IPS-15b (cell line): Measurements from ENCODE around the gene IFNL2.

Experiments used
- H3K27me3 ChIP-seq: one replicate; pipeline ENCODE4 v1.6.1; 2013; ENCODE audit warnings: low read length; ENCODE audit not compliant: control insufficient read depth, insufficient read depth
- H3K36me3 ChIP-seq: one replicate; pipeline ENCODE4 v1.6.1; 2013; ENCODE audit warnings: low read length; ENCODE audit not compliant: control insufficient read depth, insufficient read depth
- H3K4me1 ChIP-seq: one replicate; pipeline ENCODE4 v1.6.1; 2013; ENCODE audit warnings: mild to moderate bottlenecking, low read length; ENCODE audit not compliant: control insufficient read depth, insufficient read depth
- H3K4me3 ChIP-seq: one replicate; pipeline ENCODE4 v1.5.1; 2013; ENCODE audit warnings: low read depth, low read length
- H3K9ac ChIP-seq: one replicate; pipeline ENCODE4 v1.6.1; 2013; ENCODE audit warnings: low read depth, mild to moderate bottlenecking, low read length
- H3K9me3 ChIP-seq: one replicate; pipeline ENCODE4 v1.6.1; 2013; ENCODE audit warnings: mild to moderate bottlenecking, low read length; ENCODE audit not compliant: control insufficient read depth, insufficient read depth

The IFNL2 gene

GRCh38 chr19:39310558-39311311 lies 42.5 kb downstream of the IFNL2 start:
- H3K36me3 ChIP-seq, result peaks cover 14% of the 10 kb centered on the region
- no peak overlapping the region for H3K9ac ChIP-seq
- peaks cover 6% of the 10 kb centered on the region for H3K27me3 ChIP-seq
- H3K4me1 ChIP-seq, result peaks cover 3% of the 10 kb centered on the region
- no peaks in the 10 kb centered on the region for H3K9me3 ChIP-seq
- peak overlapping the region; percentile 22 for H3K4me3 ChIP-seq

DNA sequence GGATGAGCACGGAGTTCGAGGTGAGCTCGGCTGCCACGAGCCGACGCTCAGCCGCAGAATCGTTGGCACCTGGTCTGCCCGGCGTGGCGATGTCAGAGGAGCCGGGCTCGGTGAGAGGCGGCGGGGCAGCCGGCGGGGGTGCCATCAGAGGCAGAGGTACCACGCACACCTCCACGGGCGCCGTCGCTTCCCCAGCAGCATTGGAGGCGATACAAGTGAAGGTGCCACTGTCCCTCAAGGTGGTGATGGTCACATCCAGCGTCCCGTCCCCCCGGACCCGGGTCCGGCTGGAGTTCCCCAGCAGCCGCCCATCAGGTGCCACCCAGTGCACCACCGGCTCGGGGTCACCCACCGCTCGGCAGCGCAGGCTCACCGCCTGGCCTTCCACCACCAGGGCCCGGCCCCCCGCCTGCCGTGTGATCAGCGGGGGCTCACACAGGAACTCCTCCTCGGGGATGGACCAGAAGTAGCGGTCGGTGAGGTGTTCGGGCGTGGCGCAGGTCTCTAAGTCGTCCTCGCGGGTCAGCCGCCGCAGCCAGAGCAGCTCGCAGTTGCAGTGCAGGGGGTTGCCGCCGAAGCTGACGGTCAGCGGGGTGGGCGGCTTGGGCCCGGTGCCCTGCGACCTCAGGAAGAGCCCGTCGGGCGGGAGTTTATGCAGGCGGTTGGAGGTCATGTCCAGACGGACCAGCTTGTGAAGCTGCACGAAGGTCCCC lies 46.0 kb downstream of the IFNL2 start:
- peaks cover 3% of the 10 kb centered on the region for H3K27me3 ChIP-seq
- H3K9me3 ChIP-seq, result no peaks in the 10 kb centered on the region
- no peak overlapping the region for H3K9ac ChIP-seq
- H3K4me3 ChIP-seq, result no peak overlapping the region
- peaks cover 14% of the 10 kb centered on the region for H3K36me3 ChIP-seq
- no peaks in the 10 kb centered on the region for H3K4me1 ChIP-seq

DNA sequence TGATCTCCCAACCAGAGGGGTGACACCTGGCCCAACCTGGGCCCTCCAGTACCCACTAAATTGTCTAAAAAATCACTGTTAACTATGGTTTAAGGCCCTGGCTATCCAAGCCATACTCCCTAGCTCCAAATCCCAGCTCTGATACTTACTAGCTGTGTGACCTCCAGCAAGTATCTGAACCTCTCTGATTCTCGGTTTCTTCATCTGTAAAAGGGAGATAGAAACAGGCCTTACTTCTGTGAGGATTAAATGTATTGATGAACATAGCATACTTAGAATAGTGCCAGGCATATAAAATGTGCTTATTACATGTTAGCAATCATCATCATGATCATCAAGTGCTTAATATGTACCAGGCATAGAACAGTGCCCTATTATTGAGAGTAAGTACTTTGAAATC lies 47.7 kb downstream of the IFNL2 start:
- H3K27me3 ChIP-seq, result peaks cover 7% of the 10 kb centered on the region
- H3K9me3 ChIP-seq, result no peaks in the 10 kb centered on the region
- H3K36me3 ChIP-seq, result peaks cover 14% of the 10 kb centered on the region
- H3K4me1 ChIP-seq, result no peaks in the 10 kb centered on the region
- no peak overlapping the region for H3K4me3 ChIP-seq
- no peak overlapping the region for H3K9ac ChIP-seq

DNA sequence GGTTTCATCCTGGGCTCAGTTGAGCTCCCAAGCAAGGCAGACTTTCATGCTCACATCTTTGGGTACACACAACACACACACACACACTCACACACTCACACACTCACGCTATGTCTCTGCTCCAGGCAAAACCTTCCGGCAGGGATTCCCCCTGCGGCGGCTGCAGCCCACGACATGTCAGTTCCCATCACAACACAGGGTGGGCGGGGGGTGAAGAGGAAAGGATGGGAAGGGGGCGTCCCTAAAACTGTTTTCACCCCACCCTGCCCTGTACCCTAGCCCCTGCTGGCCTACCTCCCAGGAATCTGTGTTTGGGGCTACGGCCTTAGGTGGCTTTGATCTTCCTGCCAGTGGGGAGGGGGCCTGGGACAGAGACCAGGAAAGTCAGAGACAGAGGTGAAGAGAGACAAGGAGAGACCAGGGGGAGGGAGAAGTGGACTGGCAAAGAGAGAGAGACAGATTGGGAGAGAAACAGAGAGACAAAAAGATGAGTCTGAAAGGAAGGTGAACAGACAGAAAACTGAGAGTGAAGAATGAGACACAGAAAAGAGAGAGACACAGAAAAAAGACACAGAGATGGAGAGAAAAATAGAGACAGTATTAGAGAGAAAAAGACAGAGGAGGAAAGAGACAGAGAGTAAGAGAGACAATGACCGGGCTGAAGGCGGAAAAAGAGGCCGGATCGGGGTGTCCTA lies 48.6 kb downstream of the IFNL2 start:
- no peaks in the 10 kb centered on the region for H3K4me1 ChIP-seq
- H3K36me3 ChIP-seq, result peaks cover 14% of the 10 kb centered on the region
- H3K9ac ChIP-seq, result no peak overlapping the region
- no peak overlapping the region for H3K4me3 ChIP-seq
- peaks cover 7% of the 10 kb centered on the region for H3K27me3 ChIP-seq
- H3K9me3 ChIP-seq, result no peaks in the 10 kb centered on the region

DNA sequence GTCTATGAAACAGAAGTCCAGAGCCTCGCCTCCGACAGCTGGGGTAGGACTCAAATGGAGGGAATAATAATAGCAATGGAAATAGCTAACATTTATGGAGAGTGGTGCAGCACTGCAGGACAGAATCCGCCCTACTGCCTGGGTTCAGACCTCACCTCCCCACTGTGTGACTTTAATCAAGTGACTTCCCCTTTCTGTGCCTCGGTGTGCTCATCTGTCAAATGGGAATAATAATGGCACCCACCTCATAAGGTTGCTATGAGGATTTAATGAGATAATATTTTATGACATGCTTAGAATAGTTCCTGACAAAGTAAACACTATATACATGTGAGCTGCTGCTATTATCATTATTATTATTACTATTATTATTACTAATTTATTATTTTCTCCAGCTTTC lies 49.3 kb downstream of the IFNL2 start:
- Histone ChIP-seq H3K9me3 (no peaks in the 10 kb centered on the region), H3K27me3 (peaks cover 7% of the 10 kb centered on the region), H3K36me3 (peaks cover 14% of the 10 kb centered on the region), H3K4me1 (no peaks in the 10 kb centered on the region), H3K9ac (no peak overlapping the region), H3K4me3 (no peak overlapping the region)

- Histone ChIP-seq H3K27me3 (peaks cover 7% of the 10 kb centered on the region), H3K4me1 (no peaks in the 10 kb centered on the region), H3K9ac (no peak overlapping the region), H3K36me3 (peaks cover 14% of the 10 kb centered on the region), H3K9me3 (no peaks in the 10 kb centered on the region), H3K4me3 (no peak overlapping the region)
These were observed 49.9 kb downstream of the IFNL2 start for GRCh38 chr19:39318071-39318470.

GRCh38 chr19:39318690-39319089 lies 50.5 kb downstream of the IFNL2 start:
- Histone ChIP-seq H3K4me3 (no peak overlapping the region), H3K9me3 (no peaks in the 10 kb centered on the region), H3K36me3 (peaks cover 13% of the 10 kb centered on the region)

DNA sequence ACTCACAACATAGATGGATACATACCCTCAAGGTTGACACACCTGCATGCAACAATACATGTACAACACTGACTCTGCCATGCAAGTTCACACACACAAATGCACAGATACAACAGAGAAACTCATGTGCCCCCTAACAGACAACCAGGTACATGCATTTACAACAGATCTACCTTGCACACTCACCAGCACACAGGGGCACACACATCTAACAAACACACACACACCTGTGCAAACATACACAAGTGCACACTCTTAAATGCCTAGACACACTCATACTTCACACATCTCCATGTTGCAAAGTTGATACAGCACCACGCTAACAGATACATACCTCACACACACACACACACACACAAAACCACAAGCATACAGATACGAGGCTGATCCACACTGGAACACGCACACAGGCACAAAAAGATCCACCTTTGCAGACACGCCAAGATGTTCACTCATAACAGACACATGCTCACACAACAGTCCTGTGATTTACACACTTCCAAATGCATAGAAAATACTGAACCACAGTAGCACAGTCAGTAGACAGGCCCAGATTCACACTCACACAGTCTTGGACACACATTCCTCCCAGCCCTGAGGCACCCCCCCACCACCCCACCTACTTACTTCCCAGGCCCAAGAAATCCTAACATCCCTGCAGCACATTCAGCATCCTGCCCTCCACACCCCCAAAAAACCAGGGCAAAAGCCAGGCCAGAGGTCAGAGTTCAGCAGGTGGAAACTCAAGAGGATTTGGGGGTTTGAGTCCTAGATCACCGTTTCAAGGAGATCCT lies 51.1 kb downstream of the IFNL2 start:
- H3K4me3 ChIP-seq, result peak overlapping the region; percentile 86
- no peak overlapping the region for H3K9ac ChIP-seq
- H3K36me3 ChIP-seq, result peaks cover 8% of the 10 kb centered on the region
- H3K27me3 ChIP-seq, result peaks cover 7% of the 10 kb centered on the region
- H3K9me3 ChIP-seq, result no peaks in the 10 kb centered on the region
- H3K4me1 ChIP-seq, result no peaks in the 10 kb centered on the region

More at GRCh38 chr19:39318690-39319089, 50.5 kb downstream of the IFNL2 start:
- Histone ChIP-seq H3K9ac (no peak overlapping the region), H3K27me3 (peaks cover 7% of the 10 kb centered on the region), H3K4me1 (no peaks in the 10 kb centered on the region)
